HTR-8/SVneo (cell line): Measurements from ENCODE around the gene APBB1.
A peak's percentile ranks its signal among the peaks of the same experiment; 100 is the strongest.

Experiments used
- DNase-seq: peaks from one replicate; pipeline ENCODE4 v3.0.0; 2011; ENCODE audit warnings: low spot score, mixed read lengths; ENCODE audit not compliant: insufficient read length
- FAIRE-seq: peaks from 2 replicates; lab custom pipeline; 2011; peaks lifted over from hg19 to GRCh38; lab: Jason Lieb, UNC

The APBB1 gene

DNA sequence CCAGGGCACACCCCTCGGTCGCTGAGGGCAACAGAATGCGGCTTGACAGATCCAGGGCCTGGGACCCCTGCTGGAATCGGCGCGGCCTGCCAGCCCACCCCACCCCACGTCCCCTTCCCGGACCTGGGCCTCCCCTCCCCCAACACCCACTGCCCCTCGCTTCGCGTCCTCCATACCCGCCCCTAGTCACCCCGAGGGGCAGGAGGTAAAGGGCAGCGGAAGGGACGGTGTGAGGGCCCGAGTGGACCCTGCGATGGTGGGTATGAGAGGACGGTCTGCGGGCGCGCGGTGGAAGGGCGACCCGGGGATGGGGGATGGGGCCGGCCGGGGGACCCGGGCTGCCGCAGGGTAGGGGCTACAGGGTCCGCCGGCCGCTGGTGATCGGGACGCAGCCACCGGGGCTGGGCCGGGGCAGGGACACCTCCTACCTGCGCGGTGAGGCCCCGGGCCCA lies 311 bp downstream of the APBB1 start:
- DNase-seq (peak; percentile 22), FAIRE-seq (peak; percentile 58)

DNA sequence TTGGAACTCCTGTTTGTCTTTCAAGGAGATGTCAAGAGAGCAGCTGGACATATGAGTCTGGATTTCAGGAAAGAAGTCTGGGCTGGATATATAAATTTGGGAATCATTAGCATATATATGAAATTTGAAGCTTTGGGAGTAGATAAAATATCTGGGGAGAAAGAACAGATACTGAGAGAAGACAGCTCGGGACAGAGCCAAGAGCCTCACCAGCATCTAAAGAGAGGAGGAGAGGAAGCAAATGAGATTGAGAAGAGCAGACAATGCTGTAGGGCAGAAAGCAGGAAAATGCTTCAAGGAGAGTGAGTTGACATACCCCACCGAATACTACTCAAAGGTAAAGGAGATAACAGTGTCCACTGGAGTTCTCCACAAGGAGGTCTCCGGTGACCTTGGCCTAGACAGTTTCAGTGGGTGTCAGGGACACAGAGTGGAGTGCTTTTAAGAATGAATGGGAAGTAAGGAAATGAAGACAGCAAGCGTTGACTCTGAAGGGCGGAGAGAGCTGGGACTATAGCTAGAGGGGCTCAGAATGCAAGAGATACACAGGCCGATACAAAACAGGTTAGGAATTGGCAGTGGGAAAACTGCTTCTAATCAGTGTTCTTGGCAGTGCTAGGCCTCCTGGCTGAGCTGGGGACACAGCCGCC lies 862 bp downstream of the APBB1 start:
- DNase-seq (no peak), FAIRE-seq (peak; percentile 52)

DNA sequence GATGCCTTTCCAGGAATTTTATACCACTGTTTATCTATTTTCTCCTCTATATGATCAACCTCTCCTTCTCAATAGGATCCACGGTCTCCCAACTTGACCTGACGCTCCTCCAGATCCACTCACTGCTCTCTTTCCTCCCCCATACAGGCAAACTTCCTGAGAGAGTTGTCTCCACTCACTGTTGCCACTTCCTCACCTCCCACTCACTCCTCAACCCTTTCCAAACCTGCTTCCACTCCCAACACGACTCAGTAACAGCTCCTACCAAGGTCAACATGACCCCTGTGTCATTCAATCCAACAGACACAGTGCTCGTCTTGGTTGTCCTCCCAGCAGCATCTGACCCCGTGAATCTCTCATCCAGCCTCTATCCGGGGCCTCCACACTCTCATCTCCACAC lies 3.1 kb downstream of the APBB1 start:
- FAIRE-seq = peak; percentile 67
- no peak for DNase-seq

DNA sequence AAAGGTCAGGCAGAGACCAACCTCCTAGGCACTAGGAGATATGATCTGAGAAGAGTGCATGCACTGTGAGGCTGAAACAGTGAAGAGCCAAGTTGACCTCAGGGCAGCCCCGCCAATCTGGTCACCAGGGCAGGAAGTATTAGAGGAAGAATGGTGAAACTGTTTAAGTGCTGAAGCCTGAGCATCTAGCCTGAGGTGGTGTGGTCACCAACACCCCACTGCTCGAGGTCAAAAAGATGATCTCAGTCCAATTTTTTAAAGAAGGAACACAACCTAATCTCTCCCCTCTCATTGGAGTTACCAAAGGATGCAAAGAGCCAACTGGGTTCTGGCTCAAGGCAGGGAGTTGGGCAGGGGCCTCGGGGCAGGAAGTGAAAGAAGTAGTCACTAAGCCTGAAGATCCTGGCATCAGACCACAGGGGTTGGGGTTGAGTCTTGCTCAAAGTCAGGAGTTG lies 4.0 kb downstream of the APBB1 start:
- DNase-seq (no peak), FAIRE-seq (no peak)

DNA sequence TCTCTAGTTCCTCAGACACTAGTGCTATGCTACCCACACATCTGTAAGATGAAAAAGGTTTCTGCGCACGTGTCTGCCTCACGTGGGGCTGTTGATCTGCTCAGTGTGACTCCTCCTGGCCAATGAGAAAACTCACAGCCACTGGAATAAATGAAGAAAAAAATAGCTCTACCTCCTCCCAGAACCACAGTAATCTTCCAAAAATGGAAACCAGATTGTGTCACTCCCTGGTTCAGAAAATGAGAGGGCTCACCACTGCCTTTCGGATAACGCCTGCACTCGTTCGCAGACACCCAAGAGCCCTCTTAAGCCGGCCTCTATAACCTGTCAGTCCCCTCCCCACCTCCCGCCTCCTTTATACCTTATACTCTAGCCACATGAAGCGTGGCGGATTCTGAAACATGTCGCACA lies 5.1 kb downstream of the APBB1 start:
- DNase-seq (no peak), FAIRE-seq (no peak)

DNA sequence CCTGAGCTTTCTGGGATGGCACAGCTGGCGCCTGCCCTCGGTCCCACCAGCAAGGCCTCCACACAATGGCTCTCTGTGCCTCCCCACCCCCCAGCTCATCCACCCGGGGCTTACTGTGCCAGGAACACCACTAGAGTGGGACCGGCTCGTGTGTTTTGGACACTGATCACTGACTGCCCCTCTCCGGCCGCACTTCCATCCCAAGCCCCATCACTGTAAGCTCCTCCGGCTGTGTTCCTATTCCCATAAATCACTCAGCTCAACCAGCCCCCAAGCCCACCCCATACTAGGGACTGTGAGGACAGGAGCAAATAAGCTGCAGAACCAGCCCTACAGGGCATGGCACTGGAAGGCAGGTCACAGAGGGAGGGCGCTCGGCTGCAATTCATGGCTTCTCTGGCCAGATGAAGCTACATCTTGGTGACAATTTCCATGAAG lies 7.3 kb downstream of the APBB1 start:
- no peak for DNase-seq
- no peak for FAIRE-seq

DNA sequence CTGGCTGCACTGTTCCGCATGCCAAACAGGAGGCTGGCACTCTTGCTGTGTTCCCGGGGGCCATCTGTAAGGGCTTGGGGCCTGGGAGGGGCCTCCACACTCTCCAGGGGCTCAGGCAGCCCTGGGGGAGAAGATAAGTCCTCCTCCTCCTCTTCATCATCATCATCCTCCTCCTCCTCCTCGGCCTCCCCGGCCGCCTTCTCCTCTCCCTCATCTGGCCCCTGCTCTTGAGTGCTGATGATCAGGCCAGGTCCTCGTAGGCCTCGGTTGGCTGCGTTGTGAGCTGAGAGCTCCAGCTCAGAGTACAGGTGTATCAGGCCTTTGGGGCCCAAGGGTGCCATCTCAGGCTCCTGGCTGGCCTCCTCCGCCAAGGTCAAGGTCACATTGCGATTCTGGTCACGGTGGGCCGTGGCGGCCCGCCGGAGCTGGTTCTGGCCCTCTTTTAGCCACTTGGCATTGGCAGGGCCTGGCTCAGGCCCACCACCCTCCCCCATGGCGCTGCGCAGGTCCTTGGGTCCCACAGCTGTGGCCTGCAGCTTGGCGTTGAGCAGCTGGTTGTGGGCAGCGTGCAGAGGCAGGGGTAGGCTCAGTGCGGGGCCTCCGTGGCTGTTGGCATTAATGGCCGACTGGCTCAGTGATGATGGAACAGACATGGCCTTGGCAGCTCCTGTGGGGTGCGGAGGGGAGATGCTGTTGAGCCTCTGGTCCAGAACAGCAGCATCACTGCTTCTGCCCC lies 8.0 kb downstream of the APBB1 start:
- no peak for FAIRE-seq
- DNase-seq = no peak

DNA sequence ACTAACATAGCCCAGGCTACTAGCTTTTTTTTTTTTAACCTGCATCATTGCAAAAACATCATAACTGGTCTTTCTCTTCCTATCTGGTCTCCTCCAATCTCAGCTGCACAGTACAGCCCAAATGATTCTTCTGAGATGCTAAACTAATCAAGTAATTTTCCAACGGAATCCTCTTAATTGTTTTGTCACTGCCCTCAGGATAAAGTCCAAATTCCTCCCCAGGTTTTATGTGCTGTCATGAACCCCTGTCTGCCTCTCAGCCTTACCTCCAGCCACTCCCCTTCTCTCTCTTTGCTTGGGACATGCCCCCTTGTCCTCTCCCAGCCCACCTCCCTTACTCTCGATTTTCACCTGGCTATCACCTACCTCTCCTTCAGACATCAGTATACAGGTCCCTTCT lies 12.5 kb downstream of the APBB1 start:
- DNase-seq (no peak), FAIRE-seq (no peak)

DNA sequence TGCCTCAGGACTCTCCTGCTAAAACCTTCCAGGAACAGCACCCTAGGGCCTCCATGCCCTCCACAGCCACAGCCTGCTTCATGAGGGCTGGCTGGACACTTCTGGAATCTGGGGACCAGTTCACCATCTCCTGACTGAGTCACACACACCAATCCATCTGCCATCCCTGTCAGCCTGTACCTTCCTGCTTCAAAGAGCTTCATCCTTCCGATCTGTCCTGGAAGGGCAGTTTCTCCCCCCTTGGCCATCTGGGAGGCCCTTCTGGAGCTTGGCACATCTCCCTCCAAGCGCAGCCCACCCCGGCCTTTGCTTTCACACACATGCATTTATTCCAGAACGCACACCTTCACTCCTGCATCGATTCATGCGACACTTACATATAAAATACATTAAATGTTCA lies 13.0 kb downstream of the APBB1 start:
- FAIRE-seq (no peak), DNase-seq (no peak)

DNA sequence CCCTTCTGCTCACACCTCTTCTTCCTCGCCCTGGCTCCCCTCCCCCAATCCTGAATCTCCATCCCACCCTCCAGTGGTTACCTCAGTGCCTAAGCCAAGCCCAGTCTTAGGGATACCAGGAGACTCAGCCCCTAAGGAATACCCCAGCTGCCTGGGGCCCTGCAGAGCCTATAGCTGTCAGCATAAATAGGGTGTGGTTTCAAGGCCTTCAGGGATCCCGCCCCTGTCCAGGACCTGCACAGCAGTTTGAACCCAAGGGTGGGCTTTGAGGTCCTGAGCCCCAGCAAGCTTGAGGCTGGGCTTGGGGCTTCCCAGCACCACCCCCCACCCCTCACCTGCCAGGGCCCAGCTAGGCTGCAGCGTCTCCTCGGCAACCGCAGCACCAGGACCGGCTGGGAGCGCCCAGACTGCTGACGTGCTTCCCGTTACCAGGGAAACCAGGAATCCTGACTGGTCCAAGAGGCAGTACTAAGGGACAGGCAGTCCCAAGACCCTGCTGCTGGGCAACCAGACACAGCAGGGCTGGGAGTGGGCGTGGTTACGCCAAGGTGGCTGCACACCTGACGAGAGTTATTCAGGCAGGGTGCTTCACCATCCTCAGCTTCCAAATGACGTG lies 13.7 kb downstream of the APBB1 start:
- no peak for FAIRE-seq
- DNase-seq = no peak

DNA sequence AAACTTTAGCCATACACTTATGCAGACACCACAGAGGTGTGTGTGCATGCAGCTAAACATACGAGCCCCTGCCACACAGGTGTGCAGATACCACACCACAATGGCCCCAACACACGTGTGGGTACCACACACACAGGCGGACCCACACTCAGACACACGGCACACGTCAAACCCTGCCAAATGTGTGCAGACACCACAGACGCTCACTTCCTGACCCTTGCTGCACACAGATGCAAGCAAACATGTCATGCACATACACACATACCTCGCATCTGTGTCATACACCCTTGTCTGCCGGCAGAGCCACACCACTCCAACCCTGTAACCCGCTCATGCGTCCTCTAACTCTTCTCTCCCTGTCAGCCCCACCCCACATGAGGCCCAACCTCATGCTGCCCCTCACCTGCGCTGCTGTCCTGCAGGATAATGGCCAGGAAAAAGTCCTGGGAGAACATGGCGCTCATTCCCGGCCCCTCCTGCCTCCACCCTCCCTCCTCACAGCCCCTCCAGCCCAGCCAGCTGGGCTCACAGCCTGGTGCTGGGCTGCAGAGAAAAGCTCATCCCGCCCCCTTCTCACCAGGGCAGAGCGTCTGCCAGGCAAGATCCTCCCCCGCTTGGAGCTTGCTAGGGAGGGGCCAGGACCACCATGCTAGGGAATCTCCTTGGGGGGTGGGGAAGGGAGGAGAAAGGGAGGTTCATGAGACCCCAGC lies 14.4 kb downstream of the APBB1 start:
- peak; percentile 16 for FAIRE-seq
- DNase-seq = no peak

DNA sequence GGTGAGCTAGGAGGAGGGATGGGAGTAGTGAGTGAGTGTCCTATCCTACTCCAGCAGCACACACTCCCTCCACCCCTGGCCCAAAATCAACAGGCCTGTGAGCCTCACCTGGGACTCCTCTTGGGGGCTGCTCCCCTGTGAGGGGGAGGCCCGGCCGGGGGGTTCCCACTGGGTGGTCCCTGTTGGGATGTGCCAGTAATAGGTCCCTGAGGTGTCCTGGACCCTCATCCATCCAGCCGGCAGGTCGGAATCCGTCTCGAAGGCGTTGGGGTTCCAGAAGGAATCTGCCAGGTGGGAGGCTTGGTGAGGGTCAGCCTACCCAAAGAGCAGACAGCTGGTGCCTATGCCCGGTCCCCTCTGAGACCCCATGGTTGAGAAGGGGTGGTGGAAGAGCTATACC lies 15.4 kb downstream of the APBB1 start:
- DNase-seq = no peak
- no peak for FAIRE-seq

DNA sequence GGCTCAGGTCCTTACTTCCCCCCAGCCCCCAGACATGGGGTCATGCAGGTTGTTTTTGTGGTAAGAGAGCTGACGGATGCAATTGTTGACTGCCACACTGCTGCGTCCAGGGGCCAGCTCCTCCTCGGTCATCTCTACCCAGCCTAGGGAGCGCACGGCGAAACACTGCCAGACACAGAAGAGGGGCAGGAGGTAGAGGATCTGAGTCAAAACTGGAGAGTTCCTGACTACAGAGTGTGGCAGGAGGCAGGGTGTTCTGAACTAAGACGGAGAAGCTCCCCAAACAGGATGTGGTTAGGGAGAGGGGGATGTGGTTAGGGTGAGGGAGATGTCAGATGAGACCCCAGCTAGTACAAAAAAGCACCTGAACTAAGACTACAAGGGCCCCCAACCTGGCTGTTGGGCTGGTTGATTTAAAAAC lies 16.3 kb downstream of the APBB1 start:
- DNase-seq (no peak), FAIRE-seq (no peak)

DNA sequence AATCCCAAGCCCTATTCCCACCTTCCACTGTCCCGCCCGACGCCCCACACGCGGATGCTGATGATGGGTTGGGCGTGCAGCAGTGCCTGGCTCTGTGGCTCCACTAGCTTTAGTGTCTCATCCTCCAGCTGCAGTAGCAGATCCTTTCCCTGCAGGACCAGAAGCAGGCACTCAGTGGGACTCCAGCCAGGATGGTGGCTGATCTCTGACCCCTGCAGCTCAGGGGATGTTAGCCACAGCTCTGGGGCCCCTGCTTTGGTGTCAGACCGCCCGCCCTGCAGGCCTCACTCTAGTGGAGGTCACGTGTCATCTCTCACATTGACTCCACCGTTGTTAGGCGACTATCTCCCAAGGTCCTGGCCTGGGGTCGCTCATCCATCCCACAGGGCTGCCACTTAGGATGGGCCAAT lies 16.8 kb downstream of the APBB1 start:
- DNase-seq (no peak), FAIRE-seq (no peak)

DNA sequence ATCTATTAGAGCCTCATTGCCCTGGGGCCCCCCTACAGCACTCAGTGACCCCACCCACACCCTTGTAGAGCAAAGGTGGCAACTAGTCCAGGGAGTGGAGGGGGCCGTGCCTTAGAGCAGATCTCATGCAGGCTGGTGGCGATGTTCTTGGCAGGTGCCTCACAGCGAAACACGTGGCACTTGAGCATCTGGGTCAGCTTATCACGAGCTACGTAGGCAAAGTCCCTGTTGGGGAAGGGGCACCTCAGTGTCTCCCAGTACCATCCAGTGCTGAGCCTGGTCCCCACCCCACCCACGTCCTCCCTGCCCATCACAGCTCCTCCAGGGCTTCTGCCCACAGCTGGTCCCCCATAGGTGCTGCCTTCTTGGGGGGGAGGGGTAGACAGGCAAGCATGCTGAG lies 17.4 kb downstream of the APBB1 start:
- FAIRE-seq = no peak

DNA sequence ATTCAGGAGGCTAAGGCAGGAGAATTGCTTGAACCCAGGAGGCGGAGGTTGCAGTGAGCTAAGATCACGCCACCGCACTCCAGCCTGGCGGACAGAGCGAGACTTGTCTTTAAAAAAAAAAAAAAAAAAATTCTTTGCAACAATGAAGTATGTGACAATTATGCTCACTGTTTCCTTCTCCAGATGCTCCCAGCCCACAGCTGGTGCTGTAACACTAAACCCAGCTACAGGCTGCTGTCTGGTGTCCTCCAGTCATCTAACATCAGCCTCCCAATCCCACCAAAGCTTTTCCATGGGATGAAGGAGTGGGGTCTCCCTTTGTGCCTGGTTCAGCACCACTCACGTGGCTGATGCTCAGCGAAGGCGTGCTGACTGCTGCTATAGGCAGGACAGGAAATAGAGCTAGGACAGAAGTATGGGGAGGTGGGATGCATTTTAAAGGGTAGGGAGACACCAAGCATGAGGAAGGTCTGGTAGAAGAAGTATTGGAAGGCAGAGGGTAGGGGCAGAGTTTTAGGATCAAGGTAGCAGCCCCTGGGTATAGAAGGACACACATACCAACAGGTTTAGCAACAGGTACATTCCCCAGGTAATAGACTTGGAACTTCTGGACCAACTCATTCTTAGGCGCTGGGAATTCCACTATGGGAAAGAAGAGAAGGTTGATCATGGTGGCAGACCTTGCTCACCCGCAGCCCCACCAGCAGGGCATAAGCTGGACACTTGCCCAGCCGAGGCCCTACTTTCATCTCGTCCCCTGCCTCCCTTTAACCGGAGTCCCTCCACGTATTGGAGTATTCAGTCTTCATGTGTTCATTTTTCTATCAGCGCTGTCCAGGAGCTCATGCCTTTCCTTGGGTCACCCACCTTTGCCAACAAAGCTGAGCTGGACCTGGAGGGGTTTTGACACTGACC lies 18.2 kb downstream of the APBB1 start:
- FAIRE-seq = peak; percentile 9

More for the DNA sequence above, 17.4 kb downstream of the APBB1 start:
- no peak for DNase-seq

DNA sequence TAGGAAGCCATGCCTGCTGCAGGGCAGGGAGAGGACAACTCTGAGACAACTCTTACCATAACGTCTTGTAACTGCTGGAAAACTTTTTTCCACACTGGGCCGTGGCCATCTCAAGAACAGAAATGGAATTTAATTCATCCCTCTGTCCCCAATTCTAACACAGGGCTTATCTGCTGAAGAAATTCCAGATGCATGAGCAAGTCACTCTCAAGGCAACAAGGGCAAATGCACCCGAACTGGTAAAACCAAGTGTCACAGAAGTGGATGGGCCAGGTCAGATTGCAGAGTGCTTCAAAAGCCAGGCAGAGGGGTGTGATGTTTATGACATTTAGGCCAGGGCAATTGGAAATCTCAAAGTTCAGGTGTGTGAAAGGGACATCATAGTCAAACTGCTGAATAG lies 21.3 kb downstream of the APBB1 start:
- DNase-seq (no peak), FAIRE-seq (peak; percentile 49)

More for the DNA sequence above, 18.2 kb downstream of the APBB1 start:
- no peak for DNase-seq

DNA sequence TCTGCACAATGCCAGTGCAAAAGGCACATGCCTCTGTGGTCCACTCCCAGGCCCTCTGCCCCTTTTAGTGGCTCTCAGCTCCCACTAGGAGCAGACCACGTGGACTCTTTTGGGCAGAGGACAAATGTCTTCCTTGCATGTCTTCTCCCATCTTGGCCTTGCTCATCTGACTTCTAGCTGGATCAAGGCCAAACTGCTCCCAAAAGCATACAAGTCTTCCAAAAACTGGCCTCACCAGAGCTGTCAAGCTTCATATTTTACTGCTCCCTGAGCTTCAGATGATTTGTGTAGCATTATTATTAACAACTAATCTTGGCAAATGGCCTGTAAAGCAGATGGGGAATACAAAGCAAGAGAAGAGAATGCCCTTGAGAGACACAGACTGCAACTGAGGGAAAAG lies 21.7 kb downstream of the APBB1 start:
- no peak for DNase-seq
- no peak for FAIRE-seq

DNA sequence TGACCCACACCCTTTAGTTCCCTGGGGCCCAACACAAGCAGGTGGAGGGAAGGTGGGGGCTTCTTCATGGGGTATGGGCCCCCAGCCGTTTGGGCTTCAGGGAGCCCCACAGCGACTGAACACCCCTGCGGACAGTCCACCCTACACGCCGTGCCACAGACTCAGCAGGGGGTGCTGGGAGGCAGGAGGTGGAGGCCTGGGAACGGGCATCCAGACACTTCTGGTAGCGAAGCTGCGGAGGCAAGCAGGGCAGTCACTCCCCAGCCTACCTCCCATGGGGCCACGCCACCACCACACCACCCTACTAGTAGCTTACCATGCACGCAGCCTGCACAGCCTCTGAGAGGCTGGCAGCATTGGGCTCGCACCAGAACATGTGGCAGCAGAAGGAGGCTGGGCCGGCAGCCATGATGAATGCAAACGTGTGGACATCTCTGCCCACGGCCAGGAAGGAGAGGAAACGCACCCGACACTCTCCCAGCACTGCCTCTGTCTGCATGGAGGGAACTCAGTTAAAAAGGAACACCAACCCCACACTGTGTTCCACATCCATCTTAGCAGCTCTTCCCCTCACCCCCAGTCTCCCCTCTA lies 23.3 kb downstream of the APBB1 start:
- FAIRE-seq (no peak), DNase-seq (no peak)
